Measurements from ENCODE around the gene TWIST2.
A peak's percentile ranks its signal among the peaks of the same experiment; 100 is the strongest.

TWIST2 gene

GRCh38 chr2:238839428-238839827, 8.5 kb upstream of the TWIST2 start:
- Histone ChIP-seq H3K4me3 (ENCODE audit: low read length) (no peak overlapping the region), H3K36me3 (ENCODE audit: control insufficient read depth, low read depth, low read length) (no peaks in the 10 kb centered on the region), H3K9ac (ENCODE audit: low read length) (no peak overlapping the region), H3K27ac (ENCODE audit: low read length) (no peak overlapping the region), H3K27me3 (ENCODE audit: control insufficient read depth, insufficient read depth, low read length) (no peaks in the 10 kb centered on the region), H3K4me1 (ENCODE audit: control insufficient read depth, low read depth, low read length) (no peaks in the 10 kb centered on the region), H3K9me3 (ENCODE audit: control insufficient read depth, low read depth, low read length) (no peaks in the 10 kb centered on the region)

- Histone ChIP-seq H3K9me3 (ENCODE audit: control insufficient read depth, low read depth, low read length) (no peaks in the 10 kb centered on the region), H3K4me3 (ENCODE audit: low read length) (no peak overlapping the region), H3K9ac (ENCODE audit: low read length) (no peak overlapping the region), H3K27ac (ENCODE audit: low read length) (no peak overlapping the region), H3K27me3 (ENCODE audit: control insufficient read depth, insufficient read depth, low read length) (peaks cover 20% of the 10 kb centered on the region), H3K4me1 (ENCODE audit: control insufficient read depth, low read depth, low read length) (no peaks in the 10 kb centered on the region), H3K36me3 (ENCODE audit: control insufficient read depth, low read depth, low read length) (no peaks in the 10 kb centered on the region)
Measured at GRCh38 chr2:238841542-238842164, 6.2 kb upstream of the TWIST2 start.

DNA sequence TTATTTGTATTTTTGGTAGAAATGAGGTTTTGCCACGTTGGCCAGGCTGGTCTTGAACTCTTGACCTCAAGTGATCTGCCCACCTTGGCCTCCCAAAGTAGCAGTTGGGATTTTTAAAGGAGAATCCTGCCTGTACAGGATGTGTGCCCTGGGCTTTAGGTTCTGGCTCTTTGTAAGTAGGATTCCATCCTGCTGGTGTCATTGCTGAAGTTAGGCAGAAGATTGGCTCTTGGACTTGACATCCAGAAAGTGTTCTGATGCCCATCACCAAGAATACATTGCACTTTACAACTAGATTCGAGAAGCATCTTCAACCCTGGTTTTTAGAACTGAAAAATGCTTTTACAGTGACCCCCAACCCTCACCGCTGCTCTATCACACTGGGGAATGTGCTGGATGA, 4.4 kb upstream of the TWIST2 start:
- Histone ChIP-seq H3K27me3 (ENCODE audit: control insufficient read depth, insufficient read depth, low read length) (peaks cover 33% of the 10 kb centered on the region), H3K4me1 (ENCODE audit: control insufficient read depth, low read depth, low read length) (no peaks in the 10 kb centered on the region), H3K27ac (ENCODE audit: low read length) (no peak overlapping the region), H3K36me3 (ENCODE audit: control insufficient read depth, low read depth, low read length) (no peaks in the 10 kb centered on the region), H3K4me3 (ENCODE audit: low read length) (no peak overlapping the region), H3K9me3 (ENCODE audit: control insufficient read depth, low read depth, low read length) (no peaks in the 10 kb centered on the region), H3K9ac (ENCODE audit: low read length) (no peak overlapping the region)

DNA sequence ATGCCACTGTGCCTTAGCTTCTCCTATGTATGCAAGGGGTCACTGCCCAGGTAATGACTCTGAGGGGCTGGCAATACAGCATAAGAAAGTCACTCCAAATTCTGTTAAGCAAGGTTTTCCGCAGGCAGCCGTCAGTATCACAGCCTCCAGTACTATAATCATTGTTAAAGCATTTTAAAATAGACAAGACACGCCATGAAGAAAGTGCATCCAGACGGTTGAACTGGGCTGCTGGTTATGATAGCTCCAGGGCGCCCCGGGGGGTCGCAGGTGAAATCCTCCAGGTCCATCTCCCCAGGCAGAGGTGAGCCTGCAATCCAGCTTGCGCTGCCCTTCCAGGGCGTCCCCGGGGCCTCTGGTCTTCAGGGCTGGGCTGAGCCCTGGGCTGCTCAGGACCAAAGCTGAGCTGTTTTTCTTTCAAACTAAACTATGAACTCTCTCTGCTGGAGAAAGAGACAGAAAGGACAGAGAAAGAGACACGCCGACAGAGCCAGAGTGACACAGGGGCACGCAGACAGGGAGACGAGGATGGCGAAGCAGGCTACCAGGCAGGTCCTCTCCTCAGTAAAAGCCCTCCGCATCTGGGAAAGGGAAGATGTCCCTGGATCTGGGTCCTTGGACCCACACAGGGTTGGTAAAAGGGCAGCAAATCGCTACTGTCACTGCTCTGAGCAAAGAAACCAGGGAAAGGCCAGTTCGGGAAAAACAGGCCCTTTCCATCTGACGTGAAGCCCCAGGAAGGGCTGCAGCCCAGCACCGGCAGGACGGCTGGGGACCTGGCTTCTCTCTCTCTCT, 2.1 kb upstream of the TWIST2 start:
- H3K27me3 ChIP-seq (ENCODE audit: control insufficient read depth, insufficient read depth, low read length), result peaks cover 56% of the 10 kb centered on the region
- H3K4me3 ChIP-seq (ENCODE audit: low read length), result no peak overlapping the region
- no peak overlapping the region for H3K9ac ChIP-seq (ENCODE audit: low read length)
- no peaks in the 10 kb centered on the region for H3K9me3 ChIP-seq (ENCODE audit: control insufficient read depth, low read depth, low read length)
- no peaks in the 10 kb centered on the region for H3K4me1 ChIP-seq (ENCODE audit: control insufficient read depth, low read depth, low read length)
- H3K27ac ChIP-seq (ENCODE audit: low read length), result no peak overlapping the region
- H3K36me3 ChIP-seq (ENCODE audit: control insufficient read depth, low read depth, low read length), result no peaks in the 10 kb centered on the region

GRCh38 chr2:238846378-238846627, 1.6 kb upstream of the TWIST2 start:
- no peak overlapping the region for H3K4me3 ChIP-seq (ENCODE audit: low read length)
- H3K4me1 ChIP-seq (ENCODE audit: control insufficient read depth, low read depth, low read length), result no peaks in the 10 kb centered on the region
- no peaks in the 10 kb centered on the region for H3K36me3 ChIP-seq (ENCODE audit: control insufficient read depth, low read depth, low read length)
- peaks cover 61% of the 10 kb centered on the region for H3K27me3 ChIP-seq (ENCODE audit: control insufficient read depth, insufficient read depth, low read length)
- H3K27ac ChIP-seq (ENCODE audit: low read length), result no peak overlapping the region
- H3K9me3 ChIP-seq (ENCODE audit: control insufficient read depth, low read depth, low read length), result no peaks in the 10 kb centered on the region
- no peak overlapping the region for H3K9ac ChIP-seq (ENCODE audit: low read length)

DNA sequence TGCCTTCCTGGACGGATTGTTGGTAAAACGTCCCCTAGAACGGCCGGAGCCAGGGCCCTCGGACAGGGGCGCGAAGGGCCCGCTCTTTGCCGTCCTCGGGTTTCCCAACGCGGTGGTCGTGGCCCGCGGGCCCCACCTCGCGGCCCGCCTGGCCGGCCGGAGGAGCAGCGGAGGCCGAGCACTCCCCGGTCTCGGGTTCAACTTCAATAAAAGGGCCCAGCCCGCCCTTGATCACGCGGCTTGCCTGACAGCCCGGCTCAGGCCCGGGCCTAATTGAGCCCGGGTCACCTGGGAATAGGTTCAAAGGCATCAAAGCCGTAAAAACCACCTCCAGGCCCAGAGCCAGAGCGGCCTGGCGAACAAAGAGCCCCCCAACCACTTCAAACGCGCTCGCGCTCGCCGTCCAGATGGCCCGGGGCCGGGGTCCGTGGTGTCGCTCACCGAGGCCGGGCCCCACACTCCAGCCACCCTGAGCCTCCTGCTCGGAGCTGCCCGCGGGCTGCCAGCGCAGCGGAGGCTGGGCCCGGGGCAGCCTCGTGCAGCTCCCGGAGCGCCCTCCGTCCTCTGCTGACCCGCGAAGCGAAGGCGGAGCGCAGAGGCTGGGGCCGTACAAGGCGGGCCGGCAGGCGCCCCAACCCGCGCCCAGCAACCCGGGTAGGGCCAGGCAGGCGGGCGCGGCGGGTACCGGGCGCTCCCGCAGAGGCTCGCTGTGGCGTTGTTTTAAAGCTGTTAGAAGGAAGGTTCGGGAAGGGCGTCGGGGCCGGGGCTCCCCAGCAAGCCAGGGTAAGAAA, 1.1 kb upstream of the TWIST2 start:
- H3K4me1 ChIP-seq (ENCODE audit: control insufficient read depth, low read depth, low read length), result no peaks in the 10 kb centered on the region
- peak overlapping the region; percentile 67 for H3K4me3 ChIP-seq (ENCODE audit: low read length)
- H3K27ac ChIP-seq (ENCODE audit: low read length), result no peak overlapping the region
- H3K9me3 ChIP-seq (ENCODE audit: control insufficient read depth, low read depth, low read length), result no peaks in the 10 kb centered on the region
- no peaks in the 10 kb centered on the region for H3K36me3 ChIP-seq (ENCODE audit: control insufficient read depth, low read depth, low read length)
- no peak overlapping the region for H3K9ac ChIP-seq (ENCODE audit: low read length)
- peaks cover 66% of the 10 kb centered on the region for H3K27me3 ChIP-seq (ENCODE audit: control insufficient read depth, insufficient read depth, low read length)

DNA sequence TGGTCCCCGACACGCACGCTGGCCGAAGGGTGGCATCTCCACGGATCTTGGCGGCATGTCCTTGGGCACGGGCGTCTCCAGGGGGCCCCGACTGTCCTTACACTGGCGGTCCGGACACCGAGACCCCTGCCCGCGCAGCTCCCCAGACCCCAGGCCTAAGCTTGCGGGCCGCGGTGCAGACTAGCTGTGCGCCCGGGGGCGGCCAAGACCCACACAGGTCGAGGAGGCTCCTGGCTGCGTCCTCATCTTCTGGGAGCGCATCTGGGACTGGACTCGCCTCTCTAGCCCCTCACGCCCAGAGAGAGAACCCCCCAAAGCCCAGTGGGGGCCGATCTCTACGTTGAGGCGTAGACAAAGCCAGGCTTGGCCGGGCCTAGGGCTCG, 475 bp upstream of the TWIST2 start:
- no peak overlapping the region for H3K27ac ChIP-seq (ENCODE audit: low read length)
- no peaks in the 10 kb centered on the region for H3K36me3 ChIP-seq (ENCODE audit: control insufficient read depth, low read depth, low read length)
- no peaks in the 10 kb centered on the region for H3K9me3 ChIP-seq (ENCODE audit: control insufficient read depth, low read depth, low read length)
- H3K4me1 ChIP-seq (ENCODE audit: control insufficient read depth, low read depth, low read length), result no peaks in the 10 kb centered on the region
- peak overlapping the region; percentile 67 for H3K4me3 ChIP-seq (ENCODE audit: low read length)
- no peak overlapping the region for H3K9ac ChIP-seq (ENCODE audit: low read length)
- H3K27me3 ChIP-seq (ENCODE audit: control insufficient read depth, insufficient read depth, low read length), result peaks cover 66% of the 10 kb centered on the region

- Histone ChIP-seq H3K4me1 (ENCODE audit: control insufficient read depth, low read depth, low read length) (no peaks in the 10 kb centered on the region), H3K27me3 (ENCODE audit: control insufficient read depth, insufficient read depth, low read length) (peaks cover 70% of the 10 kb centered on the region), H3K9ac (ENCODE audit: low read length) (no peak overlapping the region), H3K36me3 (ENCODE audit: control insufficient read depth, low read depth, low read length) (no peaks in the 10 kb centered on the region), H3K27ac (ENCODE audit: low read length) (no peak overlapping the region), H3K9me3 (ENCODE audit: control insufficient read depth, low read depth, low read length) (no peaks in the 10 kb centered on the region), H3K4me3 (ENCODE audit: low read length) (peak overlapping the region; percentile 67)
Measured at GRCh38 chr2:238848691-238848975, 748 bp downstream of the TWIST2 start.

DNA sequence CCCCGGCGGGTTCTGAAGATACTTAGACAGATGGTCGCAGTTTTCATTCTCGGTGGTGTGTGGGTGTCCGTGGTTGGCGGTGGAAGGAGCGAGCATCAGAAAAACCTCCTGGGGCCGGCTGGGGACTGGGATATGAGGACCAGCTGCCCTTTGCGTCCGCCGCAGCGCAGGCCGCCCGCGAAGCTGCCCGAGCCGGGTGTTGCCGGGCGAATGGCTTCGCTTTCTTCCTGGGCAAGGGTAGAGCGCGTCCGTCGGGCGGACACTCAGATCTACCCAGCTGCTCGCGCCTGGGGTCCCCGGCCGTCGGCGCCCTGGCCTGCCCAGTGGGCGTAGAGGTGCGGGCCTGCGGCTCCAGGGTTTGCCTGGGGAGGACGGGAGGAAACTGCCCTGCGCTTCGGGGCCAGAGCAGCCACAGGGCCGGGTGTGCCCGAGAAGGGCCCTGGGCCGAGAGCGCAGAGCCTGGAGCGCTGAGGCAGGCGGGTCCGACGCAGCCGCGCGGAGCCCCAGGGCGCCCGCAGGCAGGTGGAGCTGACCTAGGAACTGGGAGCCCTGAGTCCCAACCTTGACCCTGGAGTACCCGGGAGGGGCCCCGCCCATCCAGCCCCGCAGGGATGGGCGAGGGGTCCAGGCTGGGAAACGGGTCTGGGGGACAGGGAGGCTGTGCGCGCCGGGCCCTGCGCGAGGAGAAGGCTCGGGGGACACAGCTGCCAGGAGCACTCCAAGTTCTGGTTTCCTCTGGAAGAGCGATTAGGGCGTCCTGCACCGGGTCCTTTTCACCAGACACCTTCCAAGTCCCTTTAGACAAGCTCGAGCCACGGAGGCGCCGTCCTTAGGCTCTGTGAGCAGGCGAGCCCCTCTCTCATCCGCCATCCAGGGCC, 1.3 kb downstream of the TWIST2 start:
- H3K27ac ChIP-seq (ENCODE audit: low read length), result no peak overlapping the region
- no peaks in the 10 kb centered on the region for H3K9me3 ChIP-seq (ENCODE audit: control insufficient read depth, low read depth, low read length)
- H3K4me1 ChIP-seq (ENCODE audit: control insufficient read depth, low read depth, low read length), result peaks cover 1% of the 10 kb centered on the region
- H3K36me3 ChIP-seq (ENCODE audit: control insufficient read depth, low read depth, low read length), result no peaks in the 10 kb centered on the region
- peak overlapping the region; percentile 67 for H3K4me3 ChIP-seq (ENCODE audit: low read length)
- peaks cover 71% of the 10 kb centered on the region for H3K27me3 ChIP-seq (ENCODE audit: control insufficient read depth, insufficient read depth, low read length)
- H3K9ac ChIP-seq (ENCODE audit: low read length), result no peak overlapping the region

DNA sequence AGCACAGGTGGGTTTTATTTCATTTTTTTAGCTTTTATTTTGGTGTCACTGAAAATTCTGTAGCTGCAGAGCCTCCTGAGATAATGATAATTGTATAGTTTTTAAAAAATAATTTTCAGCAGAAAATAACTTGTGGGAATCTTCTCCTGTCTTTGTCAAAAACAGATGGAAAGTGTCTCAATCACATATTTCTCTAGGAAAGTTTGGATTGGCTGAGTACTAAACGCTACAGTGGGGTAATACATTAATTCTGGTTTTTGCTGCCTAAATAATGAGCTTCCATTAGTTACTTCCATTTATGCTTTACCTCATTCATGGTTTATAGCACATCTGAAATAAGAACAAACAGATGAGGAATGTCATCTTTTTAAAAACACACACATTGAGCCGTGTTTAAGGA, 2.2 kb downstream of the TWIST2 start:
- no peak overlapping the region for H3K9ac ChIP-seq (ENCODE audit: low read length)
- peaks cover 5% of the 10 kb centered on the region for H3K4me1 ChIP-seq (ENCODE audit: control insufficient read depth, low read depth, low read length)
- H3K9me3 ChIP-seq (ENCODE audit: control insufficient read depth, low read depth, low read length), result no peaks in the 10 kb centered on the region
- peaks cover 67% of the 10 kb centered on the region for H3K27me3 ChIP-seq (ENCODE audit: control insufficient read depth, insufficient read depth, low read length)
- H3K4me3 ChIP-seq (ENCODE audit: low read length), result no peak overlapping the region
- no peaks in the 10 kb centered on the region for H3K36me3 ChIP-seq (ENCODE audit: control insufficient read depth, low read depth, low read length)
- no peak overlapping the region for H3K27ac ChIP-seq (ENCODE audit: low read length)

DNA sequence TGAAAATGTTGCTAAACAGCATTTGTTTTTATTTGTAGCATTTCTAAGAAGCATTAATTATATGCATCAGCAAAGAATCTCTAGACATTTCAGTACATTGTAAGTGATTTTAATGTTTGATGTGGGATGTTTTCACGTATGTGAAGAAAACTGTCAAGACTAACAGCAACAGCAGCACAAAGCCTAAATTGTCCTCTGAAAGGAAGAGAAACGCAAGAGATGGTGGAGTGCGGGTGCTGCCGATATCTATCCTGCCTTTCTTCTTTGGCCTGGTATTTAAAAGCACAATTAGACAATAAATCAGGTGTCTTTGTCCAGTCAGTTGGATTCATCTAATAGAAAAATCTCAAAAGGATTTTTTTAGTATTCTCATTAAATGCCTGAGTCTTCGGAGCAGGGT, 3.1 kb downstream of the TWIST2 start:
- peaks cover 5% of the 10 kb centered on the region for H3K4me1 ChIP-seq (ENCODE audit: control insufficient read depth, low read depth, low read length)
- no peaks in the 10 kb centered on the region for H3K9me3 ChIP-seq (ENCODE audit: control insufficient read depth, low read depth, low read length)
- no peak overlapping the region for H3K4me3 ChIP-seq (ENCODE audit: low read length)
- H3K27me3 ChIP-seq (ENCODE audit: control insufficient read depth, insufficient read depth, low read length), result peaks cover 58% of the 10 kb centered on the region
- no peaks in the 10 kb centered on the region for H3K36me3 ChIP-seq (ENCODE audit: control insufficient read depth, low read depth, low read length)
- no peak overlapping the region for H3K27ac ChIP-seq (ENCODE audit: low read length)
- no peak overlapping the region for H3K9ac ChIP-seq (ENCODE audit: low read length)
